ENCODE measurements around the gene CES5A. TPM values are rescaled to one million over a fixed set of nuclear protein-coding genes. Genes with fewer than 3 reads are reported as not detected.

The CES5A gene
- total RNA-seq, 1 experiment from 2014 or later: not detected

DNA sequence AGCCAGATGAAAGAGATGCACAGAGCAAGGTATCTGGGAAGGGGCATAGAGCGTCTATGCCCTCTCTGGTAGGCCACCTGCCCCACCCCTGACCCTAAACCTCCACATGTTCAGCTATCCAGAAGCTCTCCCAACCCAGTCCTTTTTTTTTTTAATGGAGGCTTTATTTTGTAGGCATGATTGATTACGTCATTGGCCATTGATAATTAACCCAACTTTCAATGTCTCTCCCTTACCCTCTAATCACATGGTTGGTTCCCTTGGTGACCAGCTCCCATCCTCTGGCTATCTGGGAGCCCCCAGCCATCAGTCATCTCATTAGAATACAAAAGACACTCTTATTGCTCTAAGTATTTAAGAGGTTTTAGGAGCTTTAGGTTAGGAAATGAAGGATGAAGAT lies 14.3 kb upstream of the CES5A start:
- H3K4me3 Mint-ChIP-seq (ENCODE audit: unreplicated experiment): no peak overlapping the region
- H3K27me3 Mint-ChIP-seq (ENCODE audit: insufficient read depth, unreplicated experiment): peaks cover 3% of the 10 kb centered on the region
- H3K4me1 ChIP-seq: no peaks in the 10 kb centered on the region
- intact Hi-C loops (cut with micrococcal nuclease; ENCODE audit: unreplicated experiment): no loop called here
- H3K36me3 Mint-ChIP-seq (ENCODE audit: insufficient read depth, unreplicated experiment): no peaks in the 10 kb centered on the region
- H3K27ac Mint-ChIP-seq (ENCODE audit: unreplicated experiment): no peak overlapping the region
- H3K4me1 Mint-ChIP-seq (ENCODE audit: low read depth, unreplicated experiment): no peaks in the 10 kb centered on the region
- no peak for DNase-seq
- H3K36me3 ChIP-seq (ENCODE audit: control insufficient read depth, insufficient read depth, low read length): no peaks in the 10 kb centered on the region
- no peak overlapping the region for H3K4me3 ChIP-seq (ENCODE audit: low read depth, low read length)
- H3K9me3 ChIP-seq: peaks cover 3% of the 10 kb centered on the region; the same call in 1 of the 2 replicates
- H3K9me3 Mint-ChIP-seq (ENCODE audit: unreplicated experiment): peaks cover 34% of the 10 kb centered on the region
- H3K27me3 ChIP-seq (replicated peaks; ENCODE audit: control insufficient read depth, insufficient read depth, low read length): no peaks in the 10 kb centered on the region
- POLR2A ChIA-PET: no interaction called here
- CTCF ChIA-PET: no interaction called here
- no TSS peak for BruUV-seq (replicated peaks)
- no peak for TF ChIP-seq CTCF (IDR thresholded peaks at IDR 0.05; ENCODE audit: insufficient read depth in 1 of 2, low read depth in 1 of 2, low read length in 1 of 2, severe bottlenecking in 1 of 2, unreplicated experiment in 1 of 2)

GRCh38 chr16:55888546-55888945 lies 13.4 kb upstream of the CES5A start:
- H3K4me3 ChIP-seq (ENCODE audit: low read depth, low read length): no peak overlapping the region
- no peaks in the 10 kb centered on the region for H3K4me1 ChIP-seq
- ChIA-PET POLR2A (no interaction called here), CTCF (no interaction called here)
- intact Hi-C loops (cut with micrococcal nuclease; ENCODE audit: unreplicated experiment): no loop called here
- Mint-ChIP-seq H3K4me1 (ENCODE audit: low read depth, unreplicated experiment) (no peaks in the 10 kb centered on the region), H3K4me3 (ENCODE audit: unreplicated experiment) (no peak overlapping the region), H3K9me3 (ENCODE audit: unreplicated experiment) (peaks cover 32% of the 10 kb centered on the region), H3K27me3 (ENCODE audit: insufficient read depth, unreplicated experiment) (peaks cover 6% of the 10 kb centered on the region), H3K27ac (ENCODE audit: unreplicated experiment) (no peak overlapping the region), H3K36me3 (ENCODE audit: insufficient read depth, unreplicated experiment) (no peaks in the 10 kb centered on the region)
- no peaks in the 10 kb centered on the region for H3K27me3 ChIP-seq (replicated peaks; ENCODE audit: control insufficient read depth, insufficient read depth, low read length)
- DNase-seq: no peak
- no TSS peak for BruUV-seq (replicated peaks)
- no peaks in the 10 kb centered on the region for H3K36me3 ChIP-seq (ENCODE audit: control insufficient read depth, insufficient read depth, low read length)
- no peak for TF ChIP-seq CTCF (IDR thresholded peaks at IDR 0.05; ENCODE audit: insufficient read depth in 1 of 2, low read depth in 1 of 2, low read length in 1 of 2, severe bottlenecking in 1 of 2, unreplicated experiment in 1 of 2)
- H3K9me3 ChIP-seq: peaks cover 3% of the 10 kb centered on the region; the same call in 1 of the 2 replicates

DNA sequence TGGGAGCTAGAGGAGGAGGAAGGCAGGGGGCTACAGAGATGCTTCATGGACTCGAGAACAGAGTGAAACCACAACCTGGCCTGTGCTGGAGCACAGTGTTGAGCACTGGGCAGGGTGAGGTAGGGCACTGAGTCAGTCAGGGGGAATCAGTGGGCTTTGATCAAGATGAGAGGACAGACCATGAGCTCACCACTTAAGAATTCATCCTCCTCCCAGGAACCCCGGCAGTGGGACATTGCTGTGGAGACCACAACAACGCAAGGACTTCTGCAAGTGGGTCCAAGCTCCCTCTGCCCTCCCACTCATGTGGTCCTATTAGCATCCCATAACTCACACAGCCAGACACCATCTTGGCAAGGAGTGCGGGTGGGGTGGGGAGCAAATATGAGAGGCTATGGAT lies 1.7 kb upstream of the CES5A start:
- H3K4me1 ChIP-seq: no peaks in the 10 kb centered on the region
- ChIA-PET POLR2A (no interaction called here), CTCF (no interaction called here)
- no peaks in the 10 kb centered on the region for H3K9me3 ChIP-seq
- no peak for DNase-seq
- no peak overlapping the region for H3K4me3 ChIP-seq (ENCODE audit: low read depth, low read length)
- intact Hi-C loops (cut with micrococcal nuclease; ENCODE audit: unreplicated experiment): no loop called here
- no peak overlapping the region for H3K27ac Mint-ChIP-seq (ENCODE audit: unreplicated experiment)
- no peaks in the 10 kb centered on the region for H3K9me3 Mint-ChIP-seq (ENCODE audit: unreplicated experiment)
- no TSS peak for BruUV-seq (replicated peaks)
- no peaks in the 10 kb centered on the region; the same call in 1 of the 2 replicates for H3K27me3 ChIP-seq (replicated peaks; ENCODE audit: control insufficient read depth, insufficient read depth, low read length)
- no peaks in the 10 kb centered on the region for H3K36me3 ChIP-seq (ENCODE audit: control insufficient read depth, insufficient read depth, low read length)
- no peak overlapping the region for H3K4me3 Mint-ChIP-seq (ENCODE audit: unreplicated experiment)
- H3K27me3 Mint-ChIP-seq (ENCODE audit: insufficient read depth, unreplicated experiment): peaks cover 11% of the 10 kb centered on the region
- TF ChIP-seq CTCF (IDR thresholded peaks at IDR 0.05; ENCODE audit: insufficient read depth in 1 of 2, low read depth in 1 of 2, low read length in 1 of 2, severe bottlenecking in 1 of 2, unreplicated experiment in 1 of 2): no peak
- no peaks in the 10 kb centered on the region for H3K36me3 Mint-ChIP-seq (ENCODE audit: insufficient read depth, unreplicated experiment)
- no peaks in the 10 kb centered on the region for H3K4me1 Mint-ChIP-seq (ENCODE audit: low read depth, unreplicated experiment)
